ENCODE measurements around the gene SERTAD2. TPM values are rescaled to one million over a fixed set of nuclear protein-coding genes. Genes with fewer than 3 reads are reported as not detected.

SERTAD2 gene
- polyA plus RNA-seq, 6 donors from 2014 or later = 7.9 to 21.8 (median 13.2) TPM

GRCh38 chr2:64685430-64685829, 31.7 kb upstream of the SERTAD2 start:
- Mint-ChIP-seq H3K9me3 (peaks cover 0 to 2% (median 0%) of the 10 kb centered on the region in 7 donors), H3K36me3 (no peaks in the 10 kb centered on the region), H3K4me1 (peaks cover 30 to 32% (median 31%) of the 10 kb centered on the region in 3 donors), H3K4me3 (no peak overlapping the region), H3K27me3 (no peaks in the 10 kb centered on the region), H3K27ac (peak overlapping the region in 1 of 6 donors; percentile 17)
- ATAC-seq (ENCODE audit: low read depth in 2 of 2) (no peak), DNase-seq (no peak)

GRCh38 chr2:64683771-64684510, 30.2 kb upstream of the SERTAD2 start:
- Mint-ChIP-seq H3K4me1 (peaks cover 24 to 31% (median 31%) of the 10 kb centered on the region in 3 donors), H3K27me3 (no peaks in the 10 kb centered on the region), H3K9me3 (peaks cover 0 to 2% (median 0%) of the 10 kb centered on the region in 7 donors), H3K36me3 (no peaks in the 10 kb centered on the region), H3K27ac (peak overlapping the region in 4 of 6 donors; percentile 13 to 52 (median 34)), H3K4me3 (no peak overlapping the region)
- no peak for DNase-seq
- ATAC-seq (ENCODE audit: low read depth in 2 of 2) = no peak

- Mint-ChIP-seq H3K27me3 (no peaks in the 10 kb centered on the region), H3K4me3 (peak overlapping the region in 5 of 8 donors; percentile 12 to 51 (median 47)), H3K36me3 (no peaks in the 10 kb centered on the region), H3K27ac (peak overlapping the region; percentile 50 to 90 (median 70)), H3K9me3 (no peaks in the 10 kb centered on the region), H3K4me1 (peaks cover 23 to 27% (median 25%) of the 10 kb centered on the region in 3 donors)
- DNase-seq (no peak), ATAC-seq (ENCODE audit: low read depth in 2 of 2) (peak; percentile 82 to 85)
These were observed 27.8 kb upstream of the SERTAD2 start for GRCh38 chr2:64681479-64681967.

- Mint-ChIP-seq H3K9me3 (no peaks in the 10 kb centered on the region), H3K27ac (peak overlapping the region in 2 of 6 donors; percentile 28 to 34), H3K36me3 (no peaks in the 10 kb centered on the region), H3K4me1 (peaks cover 23 to 27% (median 25%) of the 10 kb centered on the region in 3 donors), H3K4me3 (no peak overlapping the region), H3K27me3 (no peaks in the 10 kb centered on the region)
- no peak for ATAC-seq (ENCODE audit: low read depth in 2 of 2)
- DNase-seq = no peak
These were observed 26.1 kb upstream of the SERTAD2 start for GRCh38 chr2:64679673-64680425.

GRCh38 chr2:64678771-64679590, 25.3 kb upstream of the SERTAD2 start:
- H3K27ac Mint-ChIP-seq = peak overlapping the region in 1 of 6 donors; percentile 39
- H3K27me3 Mint-ChIP-seq = no peaks in the 10 kb centered on the region
- no peaks in the 10 kb centered on the region for H3K36me3 Mint-ChIP-seq
- ATAC-seq (ENCODE audit: low read depth in 2 of 2) (no peak), DNase-seq (no peak)
- H3K4me3 Mint-ChIP-seq = no peak overlapping the region
- H3K9me3 Mint-ChIP-seq = no peaks in the 10 kb centered on the region
- H3K4me1 Mint-ChIP-seq = peaks cover 23 to 27% (median 25%) of the 10 kb centered on the region in 3 donors

GRCh38 chr2:64677530-64677929, 23.8 kb upstream of the SERTAD2 start:
- Mint-ChIP-seq H3K4me3 (no peak overlapping the region), H3K4me1 (peaks cover 24 to 33% (median 26%) of the 10 kb centered on the region in 3 donors), H3K27me3 (no peaks in the 10 kb centered on the region), H3K27ac (no peak overlapping the region), H3K9me3 (no peaks in the 10 kb centered on the region), H3K36me3 (no peaks in the 10 kb centered on the region)
- DNase-seq = no peak
- ATAC-seq (ENCODE audit: low read depth in 2 of 2) = no peak

- Mint-ChIP-seq H3K9me3 (no peaks in the 10 kb centered on the region), H3K36me3 (no peaks in the 10 kb centered on the region), H3K27ac (no peak overlapping the region), H3K27me3 (no peaks in the 10 kb centered on the region), H3K4me1 (peaks cover 19 to 28% (median 24%) of the 10 kb centered on the region in 3 donors), H3K4me3 (no peak overlapping the region)
- no peak for DNase-seq
- ATAC-seq (ENCODE audit: low read depth in 2 of 2) = no peak
These were observed 22.1 kb upstream of the SERTAD2 start for GRCh38 chr2:64675860-64676259.

GRCh38 chr2:64672708-64673107, 19.0 kb upstream of the SERTAD2 start:
- Mint-ChIP-seq H3K36me3 (no peaks in the 10 kb centered on the region), H3K9me3 (no peaks in the 10 kb centered on the region), H3K4me1 (peaks cover 13 to 29% (median 16%) of the 10 kb centered on the region in 3 donors), H3K27me3 (no peaks in the 10 kb centered on the region), H3K27ac (peak overlapping the region in 2 of 6 donors; percentile 33 to 86), H3K4me3 (peak overlapping the region in 1 of 8 donors; percentile 19)
- DNase-seq (no peak), ATAC-seq (ENCODE audit: low read depth in 2 of 2) (no peak)

GRCh38 chr2:64670047-64670446, 16.3 kb upstream of the SERTAD2 start:
- H3K27ac Mint-ChIP-seq = no peak overlapping the region
- H3K4me3 Mint-ChIP-seq = no peak overlapping the region
- peaks cover 21 to 39% (median 24%) of the 10 kb centered on the region in 3 donors for H3K4me1 Mint-ChIP-seq
- no peaks in the 10 kb centered on the region for H3K36me3 Mint-ChIP-seq
- no peaks in the 10 kb centered on the region for H3K9me3 Mint-ChIP-seq
- no peak for DNase-seq
- H3K27me3 Mint-ChIP-seq = no peaks in the 10 kb centered on the region
- ATAC-seq (ENCODE audit: low read depth in 2 of 2) = no peak

- DNase-seq (no peak), ATAC-seq (ENCODE audit: low read depth in 2 of 2) (no peak)
- Mint-ChIP-seq H3K4me3 (no peak overlapping the region), H3K9me3 (no peaks in the 10 kb centered on the region), H3K36me3 (no peaks in the 10 kb centered on the region), H3K27me3 (no peaks in the 10 kb centered on the region), H3K27ac (no peak overlapping the region), H3K4me1 (peaks cover 27 to 39% (median 28%) of the 10 kb centered on the region in 3 donors)
These were observed 15.6 kb upstream of the SERTAD2 start for GRCh38 chr2:64669288-64669687.

- Mint-ChIP-seq H3K9me3 (no peaks in the 10 kb centered on the region), H3K36me3 (peaks cover 0 to 5% of the 10 kb centered on the region in 2 donors), H3K27me3 (no peaks in the 10 kb centered on the region), H3K4me1 (peaks cover 34 to 43% (median 35%) of the 10 kb centered on the region in 3 donors), H3K4me3 (no peak overlapping the region), H3K27ac (no peak overlapping the region)
- DNase-seq (no peak), ATAC-seq (ENCODE audit: low read depth in 2 of 2) (no peak)
These were observed 14.8 kb upstream of the SERTAD2 start for GRCh38 chr2:64668542-64668941.

- DNase-seq (no peak), ATAC-seq (ENCODE audit: low read depth in 2 of 2) (peak; percentile 61 to 65)
- Mint-ChIP-seq H3K27me3 (no peaks in the 10 kb centered on the region), H3K9me3 (no peaks in the 10 kb centered on the region), H3K27ac (peak overlapping the region in 5 of 6 donors; percentile 44 to 97 (median 93)), H3K36me3 (peaks cover 0 to 5% of the 10 kb centered on the region in 2 donors), H3K4me1 (peaks cover 36 to 37% (median 37%) of the 10 kb centered on the region in 3 donors), H3K4me3 (peak overlapping the region in 7 of 8 donors; percentile 23 to 81 (median 62))
These were observed 13.8 kb upstream of the SERTAD2 start for GRCh38 chr2:64667535-64667934.

Measured in naive B cell (primary cell).